Upper lobe of left lung (tissue), 6 donors: ENCODE data around the gene PI16. TPM values are rescaled to one million over a fixed set of nuclear protein-coding genes. Genes with fewer than 3 reads are reported as not detected.

Source experiments
- ATAC-seq, 2 donors: fragments of 200-7000 bp; cut with Tn5 transposase; one replicate each; pipeline ENCODE4 v1.9.1; 2022; ENCODE audit warnings: mild to moderate bottlenecking in 2 of 2, moderate library complexity in 2 of 2; ENCODE audit not compliant: low FRiP score in 2 of 2
- DNase-seq, 2 donors: peaks; one replicate each; pipeline ENCODE4 v3.0.0-alpha.2; 2019 to 2020
- H3K27ac ChIP-seq, 4 donors: fragments of 200-600 bp; sonication (generic); one replicate each; pipeline ENCODE4 v1.5.1; 2016 to 2019
- H3K27me3 ChIP-seq, 4 donors: fragments of 200-600 bp; sonication (generic); one replicate each; pipeline ENCODE4 v1.5.1; 2017 to 2019
- H3K36me3 ChIP-seq, 4 donors: fragments of 200-600 bp; sonication (generic); one replicate each; pipeline ENCODE4 v1.5.1; 2016 to 2019
- H3K4me1 ChIP-seq, 4 donors: fragments of 200-600 bp; sonication (generic); one replicate each; pipeline ENCODE4 v1.5.1; 2018 to 2019
- H3K4me3 ChIP-seq, 4 donors: fragments of 200-600 bp; sonication (generic); one replicate each; pipeline ENCODE4 v1.5.1; 2017 to 2019; ENCODE audit warnings: mild to moderate bottlenecking in 2 of 4, moderate library complexity in 1 of 4
- H3K9me3 ChIP-seq, 4 donors: fragments of 200-600 bp; sonication (generic); one replicate each; pipeline ENCODE4 v1.5.1; 2018 to 2019
- EP300 ChIP-seq, 4 donors: sonication (generic); formaldehyde crosslinking; IDR thresholded peaks; one replicate each; pipeline ENCODE4 v1.5.1; 2017; ENCODE audit warnings: antibody characterized with exemption in 4 of 4, control low read depth in 2 of 4
- POLR2A ChIP-seq, 4 donors: fragments of 450-650 bp; IDR thresholded peaks; one replicate each; pipeline ENCODE4 v1.5.1; 2016 to 2017; ENCODE audit warnings: antibody characterized with exemption in 4 of 4, mild to moderate bottlenecking in 2 of 4
- POLR2AphosphoS5 ChIP-seq, 2 donors: sonication (generic); formaldehyde crosslinking; IDR thresholded peaks; one replicate each; pipeline ENCODE4 v1.5.1; 2017; ENCODE audit warnings: antibody characterized with exemption in 2 of 2
- WGBS, 2 donors: methylation state at CpG; one replicate each; pipeline ENCODE4 v1.1.5; 2017 to 2018; 5-methylcytosine and 5-hydroxymethylcytosine counted together
- total RNA-seq, 6 donors: library from RNA; depleted of rRNA in 4 of 6; stranded (reverse); fragments of >200 nt in 4 of 6; gene quantifications; one replicate each; pipeline versions ENCODE4 v1.1.0 to v1.2.1, GENCODE V29; 2016 to 2021
- TF ChIP-seq, protein P1 (sequence below), 6 experiments: fragments of 450-650 bp in 4 of 6; fragments of 200-600 bp in 2 of 6; sonication (generic) in 2 of 6; IDR thresholded peaks; one replicate each; pipeline ENCODE4 v1.5.1; 2016 to 2019; ENCODE audit warnings: antibody characterized with exemption in 6 of 6
- donor health status: DM: no; HTN: no; CAD: no; lungs with moderate emphysema.
- donor health status: DM: no; HTN: yes; CAD: no; lungs with severe emphysema.

PI16 gene
- total RNA-seq, 6 donors from 2014 or later = 0.44 to 78.9 (median 4.7) TPM; not detected in 1

DNA sequence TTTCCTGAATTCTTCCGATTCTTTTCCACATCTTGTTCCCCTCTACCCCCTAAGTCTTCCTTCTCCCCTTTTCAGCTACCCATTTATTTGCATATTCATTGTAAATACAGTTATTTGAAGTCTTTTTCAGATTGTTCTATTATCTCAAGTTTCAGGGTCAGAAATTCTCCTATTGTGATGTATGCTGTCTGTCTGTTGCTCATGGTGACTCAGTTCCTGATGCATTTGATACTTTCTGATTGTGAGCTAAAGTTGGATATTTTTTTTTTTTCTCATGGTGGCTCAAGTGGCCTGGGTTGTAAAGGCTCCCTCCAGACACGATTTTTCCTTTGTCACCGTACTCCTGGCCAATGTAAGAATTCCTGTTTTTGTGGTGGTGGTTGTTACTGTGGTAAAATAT lies 4.9 kb upstream of the PI16 start:
- no peaks in the 10 kb centered on the region for H3K36me3 ChIP-seq
- DNase-seq (no peak), ATAC-seq (no peak)
- no peak for TF ChIP-seq EP300 (IDR thresholded peaks at IDR 0.05)
- TF ChIP-seq POLR2A (IDR thresholded peaks at IDR 0.05) = no peak
- TF ChIP-seq POLR2AphosphoS5 (IDR thresholded peaks at IDR 0.05) = no peak
- TF ChIP-seq, protein P1, sequence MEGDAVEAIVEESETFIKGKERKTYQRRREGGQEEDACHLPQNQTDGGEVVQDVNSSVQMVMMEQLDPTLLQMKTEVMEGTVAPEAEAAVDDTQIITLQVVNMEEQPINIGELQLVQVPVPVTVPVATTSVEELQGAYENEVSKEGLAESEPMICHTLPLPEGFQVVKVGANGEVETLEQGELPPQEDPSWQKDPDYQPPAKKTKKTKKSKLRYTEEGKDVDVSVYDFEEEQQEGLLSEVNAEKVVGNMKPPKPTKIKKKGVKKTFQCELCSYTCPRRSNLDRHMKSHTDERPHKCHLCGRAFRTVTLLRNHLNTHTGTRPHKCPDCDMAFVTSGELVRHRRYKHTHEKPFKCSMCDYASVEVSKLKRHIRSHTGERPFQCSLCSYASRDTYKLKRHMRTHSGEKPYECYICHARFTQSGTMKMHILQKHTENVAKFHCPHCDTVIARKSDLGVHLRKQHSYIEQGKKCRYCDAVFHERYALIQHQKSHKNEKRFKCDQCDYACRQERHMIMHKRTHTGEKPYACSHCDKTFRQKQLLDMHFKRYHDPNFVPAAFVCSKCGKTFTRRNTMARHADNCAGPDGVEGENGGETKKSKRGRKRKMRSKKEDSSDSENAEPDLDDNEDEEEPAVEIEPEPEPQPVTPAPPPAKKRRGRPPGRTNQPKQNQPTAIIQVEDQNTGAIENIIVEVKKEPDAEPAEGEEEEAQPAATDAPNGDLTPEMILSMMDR (IDR thresholded peaks at IDR 0.05) = no peak
- no peak overlapping the region for H3K4me3 ChIP-seq
- H3K27me3 ChIP-seq = no peaks in the 10 kb centered on the region
- H3K4me1 ChIP-seq = no peaks in the 10 kb centered on the region
- WGBS, 2 donors = 85 to 86% methylated on average over 3 of the region's 3 CpGs
- H3K9me3 ChIP-seq = no peaks in the 10 kb centered on the region
- H3K27ac ChIP-seq = no peak overlapping the region

DNA sequence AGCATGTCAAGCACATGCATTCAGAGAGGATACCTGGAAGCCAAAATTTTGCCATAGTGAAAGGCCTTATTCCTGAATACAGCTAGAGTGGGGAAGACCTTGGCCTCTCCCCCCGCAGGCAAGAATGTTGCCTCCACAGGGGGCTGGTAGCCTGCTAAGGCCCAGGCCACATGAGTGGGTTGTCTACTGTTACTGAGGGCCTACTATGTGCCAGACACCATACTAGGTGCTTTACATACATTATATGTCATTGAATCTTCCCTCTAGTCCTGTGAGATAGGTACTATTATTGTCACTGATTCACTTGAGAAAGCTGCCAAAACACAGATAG lies 642 bp upstream of the PI16 start:
- Histone ChIP-seq H3K4me1 (no peaks in the 10 kb centered on the region), H3K36me3 (no peaks in the 10 kb centered on the region), H3K27me3 (no peaks in the 10 kb centered on the region), H3K27ac (no peak overlapping the region), H3K4me3 (no peak overlapping the region), H3K9me3 (no peaks in the 10 kb centered on the region)
- DNase-seq (no peak), ATAC-seq (no peak)
- WGBS, 2 donors = 64 to 100% methylated on average over 1 of the region's 1 CpG
- TF ChIP-seq EP300 (IDR thresholded peaks at IDR 0.05) (no peak), POLR2A (IDR thresholded peaks at IDR 0.05) (no peak), POLR2AphosphoS5 (IDR thresholded peaks at IDR 0.05) (no peak)
- TF ChIP-seq, protein P1 (IDR thresholded peaks at IDR 0.05) = no peak

DNA sequence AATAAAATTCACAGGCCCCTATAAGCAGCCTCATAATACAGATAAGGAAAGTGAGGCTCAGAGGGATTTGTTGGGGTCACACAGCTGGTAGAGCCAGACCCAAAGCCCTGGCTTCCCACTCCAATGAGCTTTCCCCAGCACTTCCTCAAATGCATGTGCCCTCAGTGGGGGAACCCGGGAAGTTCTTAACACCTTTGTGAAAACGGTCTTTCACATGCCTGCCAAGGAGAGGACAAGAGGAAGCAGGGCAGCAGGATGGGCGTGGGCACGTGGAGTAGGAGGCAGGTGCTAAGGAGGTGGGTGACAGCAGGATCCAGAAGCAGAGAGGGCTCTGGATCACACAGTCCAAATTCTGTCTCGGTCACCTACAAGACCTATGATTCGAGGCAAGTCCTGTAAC lies 598 bp downstream of the PI16 start:
- Histone ChIP-seq H3K9me3 (no peaks in the 10 kb centered on the region), H3K27ac (no peak overlapping the region), H3K27me3 (no peaks in the 10 kb centered on the region), H3K4me3 (no peak overlapping the region), H3K36me3 (no peaks in the 10 kb centered on the region), H3K4me1 (peaks cover 0 to 4% (median 0%) of the 10 kb centered on the region in 4 donors)
- TF ChIP-seq POLR2AphosphoS5 (IDR thresholded peaks at IDR 0.05) = no peak
- no peak for TF ChIP-seq POLR2A (IDR thresholded peaks at IDR 0.05)
- no peak for TF ChIP-seq EP300 (IDR thresholded peaks at IDR 0.05)
- TF ChIP-seq, protein P1 (IDR thresholded peaks at IDR 0.05) = no peak
- DNase-seq = peak in 1 of 2 donors; percentile 18
- 49 to 51% methylated on average over 6 of the region's 6 CpGs for WGBS, 2 donors
- no peak for ATAC-seq

DNA sequence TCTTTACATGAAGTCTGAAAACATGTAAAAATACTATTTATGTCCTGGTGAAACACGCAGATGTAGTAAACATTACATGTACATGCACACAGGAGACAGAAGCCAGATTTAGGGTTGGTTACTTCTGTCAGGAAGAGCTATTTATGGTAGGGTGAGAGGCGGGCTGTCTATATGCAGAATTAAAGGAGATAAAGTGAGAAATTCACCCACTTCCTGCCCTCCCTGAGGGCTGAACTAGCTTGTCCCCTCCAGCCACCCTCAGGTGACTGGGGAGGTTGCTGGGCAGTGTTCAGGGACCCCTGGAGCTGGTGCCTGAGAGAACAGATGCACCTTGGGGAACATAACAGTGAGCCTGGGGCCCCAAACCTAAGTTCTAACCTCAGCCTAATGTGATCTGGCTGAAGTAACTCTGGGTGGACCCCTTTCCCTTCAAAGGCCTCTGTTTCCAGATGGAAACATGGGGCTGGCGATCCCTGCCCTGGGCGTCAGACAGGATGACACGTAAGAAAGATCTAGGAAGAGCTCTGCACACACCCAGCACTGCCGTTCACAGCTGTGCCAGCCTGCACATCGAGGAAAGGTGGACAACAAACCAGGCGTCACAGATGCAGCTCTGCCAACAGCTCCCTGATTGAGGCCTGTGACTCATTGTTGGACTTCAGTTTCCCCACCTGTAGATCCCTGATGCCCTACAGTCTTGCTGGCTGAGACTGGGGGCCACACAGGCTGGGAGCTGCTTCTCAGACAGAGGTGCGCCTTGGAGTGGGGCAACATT lies 1.3 kb downstream of the PI16 start:
- no peak for ATAC-seq
- no peak overlapping the region for H3K4me3 ChIP-seq
- TF ChIP-seq EP300 (IDR thresholded peaks at IDR 0.05) (no peak), POLR2AphosphoS5 (IDR thresholded peaks at IDR 0.05) (no peak), POLR2A (IDR thresholded peaks at IDR 0.05) (no peak)
- TF ChIP-seq, protein P1 (IDR thresholded peaks at IDR 0.05) = no peak
- H3K4me1 ChIP-seq = peaks cover 3 to 11% (median 5%) of the 10 kb centered on the region in 4 donors
- DNase-seq = peak in 1 of 2 donors; percentile 15
- H3K27me3 ChIP-seq = no peaks in the 10 kb centered on the region
- H3K27ac ChIP-seq = no peak overlapping the region
- no peaks in the 10 kb centered on the region for H3K9me3 ChIP-seq
- H3K36me3 ChIP-seq = no peaks in the 10 kb centered on the region
- WGBS, 2 donors = 73 to 85% methylated on average over 8 to 9 of the region's 9 CpGs

DNA sequence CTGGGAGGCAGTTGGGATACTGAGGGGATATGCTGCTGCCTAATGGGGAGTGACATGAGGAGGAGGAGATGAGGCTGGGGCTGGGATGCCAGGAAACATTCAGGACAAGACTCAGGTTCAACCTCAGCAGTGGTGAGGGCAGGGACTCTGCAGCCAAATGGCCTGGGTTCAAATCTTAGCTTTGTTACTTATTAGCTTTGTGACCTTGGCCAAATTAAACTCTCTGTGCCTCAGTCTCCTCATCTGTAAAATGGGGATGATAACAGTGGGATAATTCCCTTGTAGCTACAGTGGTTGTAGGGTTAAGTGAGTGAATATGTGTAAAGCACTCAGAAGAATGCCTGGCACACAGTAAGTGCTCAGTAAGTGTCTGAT lies 1.9 kb downstream of the PI16 start:
- H3K9me3 ChIP-seq = no peaks in the 10 kb centered on the region

More for the DNA sequence above, 1.9 kb downstream of the PI16 start:
- no peak for DNase-seq
- Histone ChIP-seq H3K4me1 (peaks cover 3 to 13% (median 5%) of the 10 kb centered on the region in 4 donors), H3K27me3 (no peaks in the 10 kb centered on the region), H3K27ac (no peak overlapping the region), H3K4me3 (no peak overlapping the region), H3K36me3 (no peaks in the 10 kb centered on the region)
- no peak for TF ChIP-seq EP300 (IDR thresholded peaks at IDR 0.05)
- no peak for TF ChIP-seq POLR2AphosphoS5 (IDR thresholded peaks at IDR 0.05)
- TF ChIP-seq, protein P1 (IDR thresholded peaks at IDR 0.05) = no peak
- no peak for TF ChIP-seq POLR2A (IDR thresholded peaks at IDR 0.05)
- ATAC-seq = no peak
